CD14-positive monocyte (primary cell): ENCODE data around the gene KRT72. TPM values are rescaled to one million over a fixed set of nuclear protein-coding genes. Genes with fewer than 3 reads are reported as not detected.

ENCODE experiments used
- DNase-seq, 3 donors: peaks; one replicate each; pipeline ENCODE4 v3.0.0-alpha.2; 2011 to 2022
- H2AFZ ChIP-seq: 2 replicates; pipeline ENCODE4 v1.6.0; 2012; ENCODE audit warnings: mild to moderate bottlenecking, low read depth, low read length, inconsistent platforms; ENCODE audit not compliant: insufficient read depth, poor library complexity, severe bottlenecking
- H3K27ac ChIP-seq, 2 donors: 1 replicate in 1 of 2; 2 replicates in 1 of 2; pipeline ENCODE4 v1.5.1; 2012 to 2013; ENCODE audit warnings: low read length in 2 of 2, control low read depth in 1 of 2, inconsistent platforms in 1 of 2, low read depth in 1 of 2, mild to moderate bottlenecking in 1 of 2
- H3K27me3 ChIP-seq, 2 donors: one replicate each; pipeline versions ENCODE4 v1.6.0 to v1.6.1; 2011 to 2013; ENCODE audit warnings: low read length in 2 of 2; ENCODE audit not compliant: control insufficient read depth in 2 of 2, insufficient read depth in 2 of 2
- H3K36me3 ChIP-seq, 2 donors: replicated peaks in 1 of 2; 1 replicate in 1 of 2; 2 replicates in 1 of 2; pipeline versions ENCODE4 v1.5.1 to v1.6.1; 2012 to 2013; ENCODE audit warnings: low read length in 2 of 2, control low read depth in 1 of 2, inconsistent platforms in 1 of 2, mild to moderate bottlenecking in 1 of 2; ENCODE audit not compliant: insufficient read depth in 2 of 2, control insufficient read depth in 1 of 2
- H3K4me1 ChIP-seq, 2 donors: 1 replicate in 1 of 2; 2 replicates in 1 of 2; pipeline versions ENCODE4 v1.5.1 to v1.6.1; 2012 to 2013; ENCODE audit warnings: low read length in 2 of 2, control low read depth in 1 of 2, inconsistent platforms in 1 of 2, mild to moderate bottlenecking in 1 of 2, moderate library complexity in 1 of 2; ENCODE audit not compliant: insufficient read depth in 2 of 2, control insufficient read depth in 1 of 2
- H3K4me2 ChIP-seq: replicated peaks from 2 replicates; pipeline ENCODE3; 2012; ENCODE audit warnings: low read length, moderate library complexity, mild to moderate bottlenecking; ENCODE audit not compliant: poor library complexity, severe bottlenecking; ENCODE audit errors: extremely low read depth
- H3K4me3 ChIP-seq, 3 experiments: fragments of 200-600 bp in 1 of 3; sonication (generic) in 1 of 3; replicated peaks in 1 of 3; 1 replicate in 2 of 3; 2 replicates in 1 of 3; pipeline ENCODE4 v1.5.1; 2011 to 2013; ENCODE audit warnings: low read length in 3 of 3, mild to moderate bottlenecking in 3 of 3, control low read depth in 2 of 3, low read depth in 2 of 3, inconsistent platforms in 1 of 3, moderate library complexity in 1 of 3
- H3K79me2 ChIP-seq: 2 replicates; pipeline ENCODE4 v1.6.0; 2012; ENCODE audit warnings: mild to moderate bottlenecking, control low read depth, inconsistent platforms, low read length, moderate library complexity; ENCODE audit not compliant: insufficient read depth
- H3K9ac ChIP-seq: 2 replicates; pipeline ENCODE4 v1.6.0; 2017; ENCODE audit warnings: low read length, mild to moderate bottlenecking; ENCODE audit not compliant: insufficient read depth, poor library complexity, severe bottlenecking
- H3K9me3 ChIP-seq, 2 donors: replicated peaks in 1 of 2; 1 replicate in 1 of 2; 2 replicates in 1 of 2; pipeline versions ENCODE4 v1.5.1 to v1.6.1; 2012 to 2013; ENCODE audit warnings: low read length in 2 of 2, control low read depth in 1 of 2; ENCODE audit not compliant: control insufficient read depth in 1 of 2, insufficient read depth in 1 of 2
- H4K20me1 ChIP-seq: 2 replicates; pipeline ENCODE4 v1.6.0; 2012; ENCODE audit warnings: mild to moderate bottlenecking, low read length, control low read depth, moderate library complexity; ENCODE audit not compliant: insufficient read depth
- H3K27ac Mint-ChIP-seq, 7 donors: one replicate each; pipeline ENCODE4 v1.8.0; 2020; ENCODE audit warnings: mild to moderate bottlenecking in 7 of 7, mixed read lengths in 7 of 7, moderate library complexity in 6 of 7, inconsistent platforms in 2 of 7
- H3K27me3 Mint-ChIP-seq, 3 donors: one replicate each; pipeline ENCODE4 v1.8.0; 2021 to 2022; ENCODE audit warnings: low read depth in 3 of 3, mild to moderate bottlenecking in 3 of 3, mixed read lengths in 3 of 3, moderate library complexity in 3 of 3, inconsistent platforms in 1 of 3
- H3K36me3 Mint-ChIP-seq, 2 donors: one replicate each; pipeline ENCODE4 v1.8.0; 2020; ENCODE audit warnings: mixed read lengths in 2 of 2, inconsistent platforms in 1 of 2, mild to moderate bottlenecking in 1 of 2
- H3K4me1 Mint-ChIP-seq: one replicate; pipeline ENCODE4 v1.8.0; 2020; ENCODE audit warnings: mild to moderate bottlenecking, mixed read lengths
- H3K4me3 Mint-ChIP-seq, 2 donors: one replicate each; pipeline ENCODE4 v1.8.0; 2020; ENCODE audit warnings: mild to moderate bottlenecking in 2 of 2, mixed read lengths in 2 of 2, moderate library complexity in 1 of 2
- H3K9me3 Mint-ChIP-seq, 7 donors: one replicate each; pipeline ENCODE4 v1.8.0; 2020 to 2022; ENCODE audit warnings: mixed read lengths in 7 of 7, mild to moderate bottlenecking in 6 of 7, moderate library complexity in 6 of 7, inconsistent platforms in 2 of 7
- CTCF ChIP-seq: fragments of 200-600 bp; IDR thresholded peaks from one replicate; pipeline ENCODE4 v1.8.0; 2022; ENCODE audit warnings: antibody characterized with exemption, mild to moderate bottlenecking
- WGBS: methylation state at CpG from one replicate; pipeline ENCODE4 v1.1.5; 2013; ENCODE audit warnings: missing lambda C conversion rate; ENCODE audit not compliant: insufficient coverage; 5-methylcytosine and 5-hydroxymethylcytosine counted together
- intact Hi-C, 2 donors: fragments of 100-400 bp; cut with micrococcal nuclease; formaldehyde crosslinking; loops; one replicate each; pipeline versions ENCODE4 v1.15.0 to v1.15.1; 2023
- polyA plus RNA-seq, 3 donors: library from polyadenylated mRNA; depleted of rRNA in 1 of 3; unstranded in 2 of 3; stranded (reverse) in 1 of 3; fragments of 300-500 nt in 2 of 3; fragments of >200 nt in 1 of 3; fragmentation: Illumina TruSeq in 2 of 3; gene quantifications; 1 replicate in 2 of 3; 2 replicates in 1 of 3; pipeline ENCODE4 v1.2.3, GENCODE V29; 2012 to 2021

KRT72 gene
- polyA plus RNA-seq, 3 donors: not detected

- no peak overlapping the region for H3K27ac ChIP-seq
- Mint-ChIP-seq H3K9me3 (no peaks in the 10 kb centered on the region), H3K27me3 (peaks cover 2 to 10% (median 5%) of the 10 kb centered on the region in 3 donors), H3K36me3 (no peaks in the 10 kb centered on the region), H3K4me3 (no peak overlapping the region), H3K4me1 (no peaks in the 10 kb centered on the region), H3K27ac (no peak overlapping the region)
- TF ChIP-seq CTCF: no peak
- H3K27me3 ChIP-seq: no peaks in the 10 kb centered on the region
- H2AFZ ChIP-seq: no peak overlapping the region
- no peak overlapping the region for H3K9ac ChIP-seq
- intact Hi-C loops: no loop called here
- no peaks in the 10 kb centered on the region for H3K4me1 ChIP-seq
- no peak for DNase-seq
- H3K4me3 ChIP-seq: no peak overlapping the region
- no peaks in the 10 kb centered on the region for H3K9me3 ChIP-seq
- H3K4me2 ChIP-seq: no peak overlapping the region
- WGBS: 90% methylated on average over 9 of the region's 15 CpGs
- H4K20me1 ChIP-seq: no peaks in the 10 kb centered on the region
- H3K79me2 ChIP-seq: no peaks in the 10 kb centered on the region
- no peaks in the 10 kb centered on the region for H3K36me3 ChIP-seq
Observed at GRCh38 chr12:52546126-52546525, 55.1 kb downstream of the KRT72 start.

GRCh38 chr12:52543985-52544883 lies 57.0 kb downstream of the KRT72 start:
- H3K79me2 ChIP-seq: no peaks in the 10 kb centered on the region
- no peak overlapping the region for H3K27ac ChIP-seq
- H3K27me3 Mint-ChIP-seq: peaks cover 0 to 10% (median 6%) of the 10 kb centered on the region in 3 donors
- 93% methylated on average over 14 of the region's 17 CpGs for WGBS
- H3K4me1 Mint-ChIP-seq: no peaks in the 10 kb centered on the region
- intact Hi-C loops: no loop called here
- no peak overlapping the region for H3K4me2 ChIP-seq
- no peak overlapping the region for H3K4me3 Mint-ChIP-seq
- TF ChIP-seq CTCF: no peak
- H3K4me3 ChIP-seq: no peak overlapping the region
- H3K9me3 ChIP-seq: no peaks in the 10 kb centered on the region
- H3K27me3 ChIP-seq: no peaks in the 10 kb centered on the region
- DNase-seq: no peak
- no peaks in the 10 kb centered on the region for H4K20me1 ChIP-seq
- H3K9ac ChIP-seq: no peak overlapping the region
- H3K9me3 Mint-ChIP-seq: no peaks in the 10 kb centered on the region
- H2AFZ ChIP-seq: no peak overlapping the region
- H3K36me3 ChIP-seq: no peaks in the 10 kb centered on the region
- no peak overlapping the region for H3K27ac Mint-ChIP-seq
- no peaks in the 10 kb centered on the region for H3K36me3 Mint-ChIP-seq
- H3K4me1 ChIP-seq: no peaks in the 10 kb centered on the region
